H9 (cell line): Measurements from ENCODE around the gene ZNF865. TPM values are rescaled to one million over a fixed set of nuclear protein-coding genes. Genes with fewer than 3 reads are reported as not detected.

Source experiments
- DNase-seq: peaks from one replicate; pipeline ENCODE4 v3.0.0-alpha.2; 2017
- H2AFZ ChIP-seq: one replicate; pipeline ENCODE4 v1.6.1; 2013; ENCODE audit warnings: mild to moderate bottlenecking, low read length, control low read depth, moderate library complexity
- H2AK5ac ChIP-seq: 2 replicates; pipeline ENCODE4 v1.6.1; 2013; ENCODE audit warnings: low read length, control low read depth, mixed read lengths; ENCODE audit not compliant: insufficient read length
- H2BK120ac ChIP-seq: one replicate; pipeline ENCODE4 v1.6.1; 2013; ENCODE audit warnings: low read depth, mild to moderate bottlenecking, low read length, control low read depth, inconsistent platforms; ENCODE audit not compliant: poor library complexity, severe bottlenecking
- H2BK12ac ChIP-seq: 2 replicates; pipeline ENCODE4 v1.6.1; 2013; ENCODE audit warnings: low read length, control low read depth, mixed read lengths, low read depth; ENCODE audit not compliant: insufficient read length
- H2BK15ac ChIP-seq: 2 replicates; pipeline ENCODE4 v1.6.1; 2013; ENCODE audit warnings: low read depth, low read length, control low read depth
- H2BK20ac ChIP-seq: one replicate; pipeline ENCODE4 v1.6.1; 2013; ENCODE audit warnings: low read depth, mild to moderate bottlenecking, low read length, control low read depth, inconsistent platforms; ENCODE audit not compliant: poor library complexity, severe bottlenecking
- H2BK5ac ChIP-seq: 2 replicates; pipeline ENCODE4 v1.6.1; 2013; ENCODE audit warnings: low read length, control low read depth, mixed read lengths; ENCODE audit not compliant: insufficient read length
- H3K14ac ChIP-seq: 2 replicates; pipeline ENCODE4 v1.6.1; 2013; ENCODE audit warnings: low read length, control low read depth; ENCODE audit not compliant: insufficient read depth
- H3K18ac ChIP-seq: 2 replicates; pipeline ENCODE4 v1.6.1; 2013; ENCODE audit warnings: low read depth, mild to moderate bottlenecking, mixed read lengths, low read length, control low read depth; ENCODE audit not compliant: insufficient read length
- H3K23ac ChIP-seq: 2 replicates; pipeline ENCODE4 v1.6.1; 2013; ENCODE audit warnings: low read length, control low read depth, mixed read lengths, low read depth; ENCODE audit not compliant: insufficient read length
- H3K23me2 ChIP-seq: 2 replicates; pipeline ENCODE4 v1.6.1; 2013; ENCODE audit warnings: low read depth, mild to moderate bottlenecking, mixed read lengths, low read length, control low read depth; ENCODE audit not compliant: insufficient read length, poor library complexity, severe bottlenecking
- H3K27ac ChIP-seq: 2 replicates; pipeline ENCODE4 v1.5.1; 2013; ENCODE audit warnings: low read length, control low read depth, mixed read lengths, low read depth; ENCODE audit not compliant: insufficient read length
- H3K27me3 ChIP-seq: 2 replicates; pipeline ENCODE4 v1.6.1; 2013; ENCODE audit warnings: low read length, control low read depth, inconsistent platforms; ENCODE audit not compliant: insufficient read depth
- H3K4ac ChIP-seq: 2 replicates; pipeline ENCODE4 v1.6.1; 2013; ENCODE audit warnings: low read depth, mild to moderate bottlenecking, control low read depth, inconsistent platforms, low read length, moderate library complexity
- H3K4me1 ChIP-seq: 2 replicates; pipeline ENCODE4 v1.6.1; 2013; ENCODE audit warnings: low read length, control low read depth, inconsistent platforms; ENCODE audit not compliant: insufficient read depth
- H3K4me2 ChIP-seq: 2 replicates; pipeline ENCODE4 v1.6.1; 2013; ENCODE audit warnings: low read length, control low read depth, mixed read lengths; ENCODE audit not compliant: insufficient read length, insufficient read depth
- H3K56ac ChIP-seq: 2 replicates; pipeline ENCODE4 v1.6.1; 2013; ENCODE audit warnings: low read depth, mild to moderate bottlenecking, mixed read lengths, low read length, control low read depth; ENCODE audit not compliant: insufficient read length
- H3K79me1 ChIP-seq: 2 replicates; pipeline ENCODE4 v1.6.1; 2013; ENCODE audit warnings: low read depth, mild to moderate bottlenecking, moderate library complexity, low read length, control low read depth, inconsistent platforms; ENCODE audit not compliant: insufficient read depth, poor library complexity, severe bottlenecking
- H3K79me2 ChIP-seq: 2 replicates; pipeline ENCODE4 v1.6.1; 2013; ENCODE audit warnings: low read length, control low read depth, inconsistent platforms; ENCODE audit not compliant: insufficient read depth
- H3K9ac ChIP-seq: 2 replicates; pipeline ENCODE4 v1.6.1; 2013; ENCODE audit warnings: low read length, control low read depth, mixed read lengths; ENCODE audit not compliant: insufficient read length; ENCODE audit errors: extremely low read depth
- H3K9me3 ChIP-seq: one replicate; pipeline ENCODE4 v1.6.1; 2013; ENCODE audit warnings: low read depth, low read length, inconsistent platforms; ENCODE audit not compliant: control insufficient read depth
- H3T11ph ChIP-seq: one replicate; pipeline ENCODE4 v1.6.1; 2013; ENCODE audit warnings: mild to moderate bottlenecking, low read length, control low read depth, inconsistent platforms
- H4K20me1 ChIP-seq: one replicate; pipeline ENCODE4 v1.6.1; 2013; ENCODE audit not compliant: control insufficient read depth, insufficient read length, insufficient read depth
- H4K5ac ChIP-seq: 2 replicates; pipeline ENCODE4 v1.6.1; 2013; ENCODE audit warnings: low read depth, mild to moderate bottlenecking, mixed read lengths, low read length, control low read depth; ENCODE audit not compliant: insufficient read length
- H4K8ac ChIP-seq: replicated peaks from 2 replicates; pipeline ENCODE4 v1.6.1; 2013; ENCODE audit warnings: low read length, control low read depth, mixed read lengths, low read depth; ENCODE audit not compliant: insufficient read length
- H4K91ac ChIP-seq: 2 replicates; pipeline ENCODE4 v1.6.1; 2013; ENCODE audit warnings: low read depth, mild to moderate bottlenecking, moderate library complexity, mixed read lengths, low read length, control low read depth; ENCODE audit not compliant: insufficient read length
- H3K27ac Mint-ChIP-seq, 3 experiments: 2 replicates in 2 of 3; 3 replicates in 1 of 3; pipeline ENCODE4 v1.8.0; 2020 to 2021; ENCODE audit warnings: mixed read lengths in 3 of 3, mild to moderate bottlenecking in 1 of 3, moderate library complexity in 1 of 3
- H3K27me3 Mint-ChIP-seq: 2 replicates; pipeline ENCODE4 v1.8.0; 2021; ENCODE audit warnings: low read depth, mild to moderate bottlenecking, moderate library complexity, mixed read lengths
- H3K36me3 Mint-ChIP-seq, 3 experiments: 2 replicates in 2 of 3; 3 replicates in 1 of 3; pipeline ENCODE4 v1.8.0; 2020 to 2021; ENCODE audit warnings: low read depth in 3 of 3, mixed read lengths in 3 of 3; ENCODE audit not compliant: insufficient read depth in 1 of 3
- H3K4me1 Mint-ChIP-seq, 2 experiments: 2 replicates each; pipeline ENCODE4 v1.8.0; 2020; ENCODE audit warnings: mixed read lengths in 2 of 2
- H3K4me3 Mint-ChIP-seq, 2 experiments: 2 replicates in 1 of 2; 3 replicates in 1 of 2; pipeline ENCODE4 v1.8.0; 2020 to 2021; ENCODE audit warnings: mild to moderate bottlenecking in 2 of 2, mixed read lengths in 2 of 2, moderate library complexity in 1 of 2
- H3K9me3 Mint-ChIP-seq, 2 experiments: 2 replicates in 1 of 2; 3 replicates in 1 of 2; pipeline ENCODE4 v1.8.0; 2020; ENCODE audit warnings: mild to moderate bottlenecking in 2 of 2, mixed read lengths in 2 of 2, moderate library complexity in 1 of 2
- WGBS: extraction: QIAGEN DNeasy Blood & Tissue Kit; methylation state at CpG from one replicate; pipeline ENCODE4 v1.1.7; 2013; ENCODE audit warnings: missing lambda C conversion rate, low lambda C conversion rate, mixed read lengths; ENCODE audit not compliant: insufficient read length; ENCODE audit errors: extremely low coverage; 5-methylcytosine and 5-hydroxymethylcytosine counted together
- total RNA-seq: library from RNA; stranded (reverse); gene quantifications from 2 replicates; pipeline ENCODE4 v1.2.1, GENCODE V29; 2021
- TF ChIP-seq, protein P1 (sequence below): fragments of 200-600 bp; sonication (generic); conservative IDR thresholded peaks from 3 replicates; pipeline ENCODE4 v1.8.0; 2021; ENCODE audit warnings: antibody characterized with exemption, mild to moderate bottlenecking

Gene ZNF865
- total RNA-seq, 1 experiment from 2014 or later: 14.3 TPM

- Histone ChIP-seq H3K4ac (no peak overlapping the region), H3K56ac (no peak overlapping the region), H3K4me2 (no peak overlapping the region), H3K27ac (no peak overlapping the region), H4K8ac (no peak overlapping the region), H3K79me1 (no peaks in the 10 kb centered on the region), H3K23ac (no peak overlapping the region), H3T11ph (no peak overlapping the region), H3K79me2 (no peaks in the 10 kb centered on the region), H2AFZ (no peak overlapping the region), H3K9me3 (no peaks in the 10 kb centered on the region), H2BK12ac (no peak overlapping the region), H3K14ac (no peak overlapping the region), H2BK15ac (no peak overlapping the region), H2BK120ac (no peak overlapping the region), H2BK20ac (no peak overlapping the region), H2AK5ac (no peak overlapping the region), H3K23me2 (no peaks in the 10 kb centered on the region), H4K91ac (no peak overlapping the region), H3K4me1 (no peaks in the 10 kb centered on the region), H3K18ac (no peak overlapping the region), H4K5ac (no peak overlapping the region), H3K27me3 (no peaks in the 10 kb centered on the region), H3K9ac (no peak overlapping the region), H2BK5ac (no peak overlapping the region), H4K20me1 (no peaks in the 10 kb centered on the region)
- WGBS: no CpG with 5 or more reads among the region's 40 CpGs
- H3K4me3 Mint-ChIP-seq: no peak overlapping the region
- H3K36me3 Mint-ChIP-seq: peaks cover 15 to 31% (median 27%) of the 10 kb centered on the region in 3 experiments; a peak in 6 of 7 replicates
- DNase-seq: no peak
- no peaks in the 10 kb centered on the region; a peak in 1 of 5 replicates for H3K9me3 Mint-ChIP-seq
- peaks cover 5% of the 10 kb centered on the region for H3K27me3 Mint-ChIP-seq
- no peak overlapping the region for H3K27ac Mint-ChIP-seq
- TF ChIP-seq, protein P1, sequence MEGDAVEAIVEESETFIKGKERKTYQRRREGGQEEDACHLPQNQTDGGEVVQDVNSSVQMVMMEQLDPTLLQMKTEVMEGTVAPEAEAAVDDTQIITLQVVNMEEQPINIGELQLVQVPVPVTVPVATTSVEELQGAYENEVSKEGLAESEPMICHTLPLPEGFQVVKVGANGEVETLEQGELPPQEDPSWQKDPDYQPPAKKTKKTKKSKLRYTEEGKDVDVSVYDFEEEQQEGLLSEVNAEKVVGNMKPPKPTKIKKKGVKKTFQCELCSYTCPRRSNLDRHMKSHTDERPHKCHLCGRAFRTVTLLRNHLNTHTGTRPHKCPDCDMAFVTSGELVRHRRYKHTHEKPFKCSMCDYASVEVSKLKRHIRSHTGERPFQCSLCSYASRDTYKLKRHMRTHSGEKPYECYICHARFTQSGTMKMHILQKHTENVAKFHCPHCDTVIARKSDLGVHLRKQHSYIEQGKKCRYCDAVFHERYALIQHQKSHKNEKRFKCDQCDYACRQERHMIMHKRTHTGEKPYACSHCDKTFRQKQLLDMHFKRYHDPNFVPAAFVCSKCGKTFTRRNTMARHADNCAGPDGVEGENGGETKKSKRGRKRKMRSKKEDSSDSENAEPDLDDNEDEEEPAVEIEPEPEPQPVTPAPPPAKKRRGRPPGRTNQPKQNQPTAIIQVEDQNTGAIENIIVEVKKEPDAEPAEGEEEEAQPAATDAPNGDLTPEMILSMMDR: no peak
- H3K4me1 Mint-ChIP-seq: peaks cover 8 to 14% of the 10 kb centered on the region in 2 experiments
Observed at GRCh38 chr19:55622242-55622969, 17.0 kb downstream of the ZNF865 start.
